Brain microvascular endothelial cell (primary cell): ENCODE data around the gene CREBL2.

Experiments used
- DNase-seq: peaks from one replicate; pipeline ENCODE4 v3.0.0-alpha.2; 2020
- H3K27ac ChIP-seq: fragments of 250-450 bp; sonication (Bioruptor Pico); 2 replicates; pipeline ENCODE4 v1.5.1; 2020; ENCODE audit warnings: mild to moderate bottlenecking, moderate library complexity
- H3K27me3 ChIP-seq: fragments of 250-450 bp; sonication (Bioruptor Pico); replicated peaks from 2 replicates; pipeline ENCODE4 v1.5.1; 2020; ENCODE audit warnings: mild to moderate bottlenecking
- H3K36me3 ChIP-seq: fragments of 250-450 bp; sonication (Bioruptor Pico); replicated peaks from 2 replicates; pipeline ENCODE4 v1.5.1; 2020; ENCODE audit warnings: mild to moderate bottlenecking
- H3K4me3 ChIP-seq: 2 replicates; pipeline ENCODE4 v1.5.1; 2011; ENCODE audit warnings: low read depth, mild to moderate bottlenecking, control low read depth, low read length, moderate library complexity
- CTCF ChIP-seq: IDR thresholded peaks from 2 replicates; pipeline ENCODE4 v1.5.1; 2011; ENCODE audit warnings: low read depth, mild to moderate bottlenecking, moderate library complexity, low read length, control low read depth, inconsistent platforms; ENCODE audit errors: missing control alignments
- in situ Hi-C: cut with HindIII; loops from 2 replicates; pipeline ENCODE4 v1.10.0; 2017; ENCODE audit warnings: low sequenced_read_pairs, low pct_ligation_motif_present

Gene CREBL2

DNA sequence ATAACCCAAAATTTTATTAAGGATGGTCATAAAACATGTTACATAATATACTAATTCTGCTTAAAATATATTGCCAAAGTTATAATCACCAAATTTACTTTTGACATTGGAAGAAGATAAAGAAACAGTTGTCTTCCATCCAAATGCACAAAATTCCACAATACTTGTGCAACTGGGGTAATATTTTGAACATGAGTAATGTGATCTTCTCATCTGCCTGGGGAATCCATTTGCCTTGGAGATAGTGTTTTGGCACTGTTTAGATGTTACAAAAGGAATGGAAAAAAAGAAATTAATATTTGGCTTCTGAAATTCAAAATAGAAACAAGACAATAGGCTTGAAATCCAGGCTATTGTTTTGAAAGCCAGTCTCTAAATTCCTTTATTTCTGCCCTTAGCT lies 75.2 kb downstream of the CREBL2 start:
- TF ChIP-seq CTCF, result no peak
- no peak for DNase-seq
- H3K27ac ChIP-seq, result no peak overlapping the region
- no peaks in the 10 kb centered on the region for H3K27me3 ChIP-seq
- in situ Hi-C loops, result no loop called here
- no peak overlapping the region for H3K4me3 ChIP-seq
- H3K36me3 ChIP-seq, result no peaks in the 10 kb centered on the region

DNA sequence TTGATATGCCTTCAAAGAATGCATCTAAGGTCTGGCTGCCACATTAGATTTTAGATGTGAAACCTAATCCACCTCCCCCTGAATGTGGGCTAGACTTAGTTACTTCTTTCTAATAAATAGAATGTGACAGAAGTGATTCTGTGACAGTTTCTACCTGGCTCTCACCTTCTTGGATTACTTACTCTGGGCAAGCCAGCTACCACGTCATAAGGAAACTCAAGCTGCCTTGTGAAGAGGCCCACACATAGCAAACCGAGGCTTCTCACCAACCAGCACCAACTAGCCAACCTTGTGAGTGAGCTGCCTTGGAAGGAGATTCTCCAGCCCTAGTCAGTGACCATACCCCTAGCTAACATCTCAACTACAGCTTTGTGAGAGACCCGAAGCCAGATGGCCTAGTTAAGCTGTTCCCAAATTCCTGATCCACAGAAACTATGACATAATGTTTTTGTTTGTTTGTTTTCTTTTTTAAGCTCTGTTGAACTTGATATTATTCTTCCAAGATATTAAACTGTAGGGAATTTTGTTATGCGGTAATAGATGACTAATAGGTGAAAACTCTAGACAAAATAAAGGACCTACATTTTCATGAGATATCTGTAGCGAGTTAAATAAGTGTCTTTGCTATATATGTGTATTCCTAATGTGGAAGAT lies 78.1 kb downstream of the CREBL2 start:
- Histone ChIP-seq H3K27ac (no peak overlapping the region), H3K36me3 (no peaks in the 10 kb centered on the region), H3K27me3 (no peaks in the 10 kb centered on the region), H3K4me3 (no peak overlapping the region)
- DNase-seq, result no peak
- in situ Hi-C loops, result no loop called here
- no peak for TF ChIP-seq CTCF

DNA sequence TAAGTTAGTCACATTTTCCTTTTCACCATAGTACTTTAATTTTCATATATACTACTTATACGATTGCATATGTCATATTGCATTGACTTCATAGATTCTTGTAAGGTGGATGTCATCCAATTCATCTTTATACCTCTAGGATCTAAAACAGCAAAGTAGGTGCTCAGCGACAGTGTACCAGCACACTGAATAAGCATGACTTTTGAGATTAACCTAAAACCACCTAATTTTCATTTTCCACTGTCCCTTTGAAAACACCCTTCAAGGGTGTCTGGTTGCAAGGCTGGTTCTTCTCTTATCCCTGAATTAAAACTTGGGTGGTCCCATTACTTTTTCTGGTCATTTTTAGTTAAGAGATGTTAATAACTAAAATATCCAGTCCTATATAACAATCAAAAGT lies 79.9 kb downstream of the CREBL2 start:
- TF ChIP-seq CTCF, result no peak
- no peaks in the 10 kb centered on the region for H3K27me3 ChIP-seq
- no peak overlapping the region for H3K4me3 ChIP-seq
- DNase-seq, result no peak
- no peak overlapping the region for H3K27ac ChIP-seq
- no peaks in the 10 kb centered on the region for H3K36me3 ChIP-seq
- in situ Hi-C loops, result no loop called here

- no peak for TF ChIP-seq CTCF
- in situ Hi-C loops, result no loop called here
- Histone ChIP-seq H3K36me3 (no peaks in the 10 kb centered on the region), H3K27ac (no peak overlapping the region), H3K4me3 (no peak overlapping the region), H3K27me3 (no peaks in the 10 kb centered on the region)
- DNase-seq, result no peak
These were observed 81.5 kb downstream of the CREBL2 start for GRCh38 chr12:12693111-12693671.
